H1 (cell line): ENCODE data around the gene CCDC154. TPM values are rescaled to one million over a fixed set of nuclear protein-coding genes. Genes with fewer than 3 reads are reported as not detected.

Experiments used
- CTCF ChIA-PET: fragments of 300-600 bp; sonication (Branson Sonifier 250); formaldehyde crosslinking; loops from one replicate; lab custom pipeline; 2021; ENCODE audit not compliant: partially characterized antibody; lab: Charles Lee
- POLR2A ChIA-PET: fragments of 300-600 bp; sonication (Branson Sonifier 250); formaldehyde crosslinking; loops from one replicate; lab custom pipeline; 2021; ENCODE audit warnings: inconsistent platforms; ENCODE audit not compliant: partially characterized antibody; lab: Charles Lee
- DNase-seq, 2 experiments: peaks; one replicate each; pipeline versions ENCODE4 v3.0.0 to v3.0.0-alpha.2; 2010 to 2022; ENCODE audit warnings: low spot score in 2 of 2, low read depth in 1 of 2, mixed read lengths in 1 of 2
- FAIRE-seq: peaks from 2 replicates; lab custom pipeline; 2011; peaks lifted over from hg19 to GRCh38; lab: Jason Lieb, UNC
- H2AFZ ChIP-seq: 2 replicates; pipeline ENCODE4 v1.8.1; 2012; ENCODE audit warnings: low read length, inconsistent platforms
- H2AK5ac ChIP-seq: 2 replicates; pipeline ENCODE4 v1.6.1; 2013; ENCODE audit warnings: low read depth, low read length
- H2BK120ac ChIP-seq: replicated peaks from 2 replicates; pipeline ENCODE3; 2013; ENCODE audit warnings: low read depth, low read length, inconsistent platforms
- H2BK12ac ChIP-seq: 2 replicates; pipeline ENCODE4 v1.6.1; 2013; ENCODE audit warnings: low read depth, low read length
- H2BK15ac ChIP-seq: 2 replicates; pipeline ENCODE4 v1.6.1; 2013; ENCODE audit warnings: low read length
- H2BK20ac ChIP-seq: 2 replicates; pipeline ENCODE4 v1.6.1; 2013; ENCODE audit warnings: low read length
- H2BK5ac ChIP-seq: 2 replicates; pipeline ENCODE4 v1.6.1; 2013; ENCODE audit warnings: low read depth, low read length
- H3K14ac ChIP-seq: 2 replicates; pipeline ENCODE4 v1.6.1; 2013; ENCODE audit warnings: inconsistent platforms; ENCODE audit not compliant: insufficient read length
- H3K18ac ChIP-seq: 2 replicates; pipeline ENCODE4 v1.6.1; 2013; ENCODE audit warnings: low read length; ENCODE audit errors: extremely low read depth
- H3K23ac ChIP-seq: 2 replicates; pipeline ENCODE4 v1.6.1; 2013; ENCODE audit warnings: inconsistent platforms; ENCODE audit not compliant: insufficient read length
- H3K23me2 ChIP-seq: 2 replicates; pipeline ENCODE4 v1.6.1; 2013; ENCODE audit warnings: low read depth, low read length
- H3K27ac ChIP-seq: 2 replicates; pipeline ENCODE4 v1.6.1; 2011; ENCODE audit warnings: low read depth, low read length, inconsistent platforms
- H3K27me3 ChIP-seq, 4 experiments: replicated peaks in 1 of 4; 1 replicate in 1 of 4; 2 replicates in 3 of 4; pipeline versions ENCODE4 v1.6.1 to v1.8.1; 2011 to 2013; ENCODE audit warnings: low read length in 3 of 4, mild to moderate bottlenecking in 3 of 4, inconsistent platforms in 2 of 4, mixed read lengths in 2 of 4, moderate library complexity in 1 of 4; ENCODE audit not compliant: control insufficient read depth in 3 of 4, insufficient read depth in 3 of 4; ENCODE audit errors: extremely low read depth in 1 of 4
- H3K36me3 ChIP-seq, 4 experiments: 2 replicates each; pipeline versions ENCODE4 v1.6.1 to v1.8.1; 2011 to 2013; ENCODE audit warnings: mild to moderate bottlenecking in 4 of 4, low read length in 3 of 4, moderate library complexity in 2 of 4, control low read depth in 1 of 4, inconsistent platforms in 1 of 4; ENCODE audit not compliant: insufficient read depth in 4 of 4, control insufficient read depth in 2 of 4
- H3K4ac ChIP-seq: replicated peaks from 2 replicates; pipeline ENCODE3; 2013; ENCODE audit warnings: low read length, low read depth, mixed read lengths, inconsistent platforms; ENCODE audit not compliant: insufficient read length
- H3K4me1 ChIP-seq, 4 experiments: replicated peaks in 1 of 4; 1 replicate in 1 of 4; 2 replicates in 3 of 4; pipeline versions ENCODE4 v1.6.1 to v1.8.1; 2011 to 2013; ENCODE audit warnings: low read length in 3 of 4, inconsistent platforms in 2 of 4, mixed read lengths in 1 of 4; ENCODE audit not compliant: insufficient read depth in 4 of 4, control insufficient read depth in 3 of 4
- H3K4me2 ChIP-seq, 2 experiments: 2 replicates each; pipeline versions ENCODE4 v1.6.1 to v1.8.1; 2011 to 2013; ENCODE audit warnings: low read depth in 2 of 2, low read length in 2 of 2, control low read depth in 1 of 2, inconsistent platforms in 1 of 2, mild to moderate bottlenecking in 1 of 2; ENCODE audit not compliant: insufficient read depth in 1 of 2
- H3K4me3 ChIP-seq, 4 experiments: fragments of 200-600, 300-600 bp in 1 of 4; sonication (generic), shearing (Covaris generic), sonication (Bioruptor Twin) in 1 of 4; 2 replicates each; pipeline versions ENCODE4 v1.5.1 to v1.8.1; 2011 to 2016; ENCODE audit warnings: low read length in 4 of 4, low read depth in 3 of 4, control low read depth in 2 of 4, inconsistent platforms in 2 of 4, mild to moderate bottlenecking in 2 of 4, mixed read lengths in 1 of 4, moderate library complexity in 1 of 4; ENCODE audit not compliant: insufficient read depth in 2 of 4; ENCODE audit errors: extremely low read depth in 1 of 4
- H3K56ac ChIP-seq: replicated peaks from 2 replicates; pipeline ENCODE3; 2013; ENCODE audit warnings: low read depth, mild to moderate bottlenecking, mixed read lengths, low read length, inconsistent platforms; ENCODE audit not compliant: insufficient read length
- H3K79me1 ChIP-seq: 2 replicates; pipeline ENCODE4 v1.6.1; 2013; ENCODE audit warnings: low read depth, low read length, control low read depth
- H3K79me2 ChIP-seq, 2 experiments: 2 replicates each; pipeline versions ENCODE4 v1.6.1 to v1.8.1; 2012 to 2013; ENCODE audit warnings: low read length in 2 of 2, mild to moderate bottlenecking in 2 of 2, inconsistent platforms in 1 of 2; ENCODE audit not compliant: insufficient read depth in 2 of 2, control insufficient read depth in 1 of 2
- H3K9ac ChIP-seq, 4 experiments: replicated peaks in 1 of 4; 1 replicate in 1 of 4; 2 replicates in 3 of 4; pipeline versions ENCODE4 v1.6.1 to v1.8.1; 2011 to 2013; ENCODE audit warnings: low read depth in 3 of 4, low read length in 3 of 4, control low read depth in 2 of 4, mild to moderate bottlenecking in 2 of 4, moderate library complexity in 2 of 4, inconsistent platforms in 1 of 4; ENCODE audit errors: extremely low read depth in 1 of 4
- H3K9me3 ChIP-seq, 2 experiments: 2 replicates each; pipeline versions ENCODE4 v1.6.1 to v1.8.1; 2012 to 2013; ENCODE audit warnings: mild to moderate bottlenecking in 2 of 2, moderate library complexity in 2 of 2, control low read depth in 1 of 2, inconsistent platforms in 1 of 2, low read depth in 1 of 2, low read length in 1 of 2, mixed read lengths in 1 of 2; ENCODE audit not compliant: insufficient read depth in 2 of 2
- H4K20me1 ChIP-seq, 2 experiments: replicated peaks in 1 of 2; 2 replicates each; pipeline versions ENCODE3 to v1.8.1; 2011 to 2013; ENCODE audit warnings: inconsistent platforms in 2 of 2, low read length in 2 of 2, mild to moderate bottlenecking in 1 of 2; ENCODE audit not compliant: insufficient read depth in 2 of 2, control insufficient read depth in 1 of 2
- H4K5ac ChIP-seq: 2 replicates; pipeline ENCODE4 v1.6.1; 2013; ENCODE audit warnings: low read length, low read depth, mixed read lengths, inconsistent platforms; ENCODE audit not compliant: insufficient read length
- H4K8ac ChIP-seq: 2 replicates; pipeline ENCODE4 v1.8.0; 2013; ENCODE audit warnings: mild to moderate bottlenecking, moderate library complexity, low read length, inconsistent platforms; ENCODE audit not compliant: insufficient read depth; ENCODE audit errors: extremely low read depth
- H4K91ac ChIP-seq: replicated peaks from 2 replicates; pipeline ENCODE3; 2013; ENCODE audit warnings: low read length, mixed read lengths, inconsistent platforms; ENCODE audit not compliant: insufficient read length
- JUND ChIP-seq: IDR thresholded peaks from 2 replicates; pipeline ENCODE4 v1.6.1; 2011; ENCODE audit warnings: mild to moderate bottlenecking, improper control_type of control experiment, low read length
- POLR2AphosphoS5 ChIP-seq: IDR thresholded peaks from 2 replicates; pipeline ENCODE4 v1.6.1; 2011; ENCODE audit warnings: low read depth, low read length
- SIRT6 ChIP-seq: IDR thresholded peaks from one replicate; pipeline ENCODE4 v1.7.1; 2012; ENCODE audit warnings: low read length, inconsistent platforms
- WGBS, 2 experiments: shearing (Covaris generic) in 1 of 2; methylation state at CpG; one replicate each; pipeline versions ENCODE4 v1.1.6 to v1.1.7; 2013 to 2015; ENCODE audit warnings: low lambda C conversion rate in 2 of 2, mixed read lengths in 2 of 2, inconsistent platforms in 1 of 2, low coverage in 1 of 2, missing lambda C conversion rate in 1 of 2; ENCODE audit not compliant: insufficient replicate concordance in 2 of 2, insufficient coverage in 1 of 2, insufficient read length in 1 of 2; ENCODE audit errors: extremely low coverage in 1 of 2, missing lambda C conversion rate in 1 of 2; 5-methylcytosine and 5-hydroxymethylcytosine counted together
- polyA plus RNA-seq, 7 experiments: library from polyadenylated mRNA; depleted of rRNA in 3 of 7; stranded (reverse) in 5 of 7; unstranded in 2 of 7; fragments of >200 nt in 5 of 7; fragments of 200-250 nt in 2 of 7; gene quantifications; 1 replicate in 5 of 7; 2 replicates in 1 of 7; 4 replicates in 1 of 7; pipeline versions ENCODE4 v1.2.1 to v1.2.3, GENCODE V29; 2011 to 2013; ENCODE audit warnings: missing spikeins in 2 of 7, mixed read lengths in 2 of 7
- total RNA-seq: library from RNA; stranded (reverse); fragmentation: NEBNext Ultra II Directional; extraction: Animal tissue kit (Norgen Biotek cat#: 25700); gene quantifications from 2 replicates; pipeline ENCODE4 v1.2.1, GENCODE V29; 2021
- TF ChIP-seq, protein P1 (sequence below), 3 experiments: IDR thresholded peaks; 1 replicate in 2 of 3; 2 replicates in 1 of 3; pipeline versions ENCODE4 v1.5.1 to v1.6.1; 2011; ENCODE audit warnings: low read length in 3 of 3, mild to moderate bottlenecking in 3 of 3, inconsistent platforms in 2 of 3, low read depth in 1 of 3, moderate library complexity in 1 of 3; ENCODE audit not compliant: insufficient read depth in 1 of 3; ENCODE audit errors: control extremely low read depth in 1 of 3

The CCDC154 gene
- total and polyA plus RNA-seq, 2 of the 8 experiments (the other 6 are each of a cell fraction or from before 2014, with no cell fraction given), result 0.15 to 0.88 TPM

DNA sequence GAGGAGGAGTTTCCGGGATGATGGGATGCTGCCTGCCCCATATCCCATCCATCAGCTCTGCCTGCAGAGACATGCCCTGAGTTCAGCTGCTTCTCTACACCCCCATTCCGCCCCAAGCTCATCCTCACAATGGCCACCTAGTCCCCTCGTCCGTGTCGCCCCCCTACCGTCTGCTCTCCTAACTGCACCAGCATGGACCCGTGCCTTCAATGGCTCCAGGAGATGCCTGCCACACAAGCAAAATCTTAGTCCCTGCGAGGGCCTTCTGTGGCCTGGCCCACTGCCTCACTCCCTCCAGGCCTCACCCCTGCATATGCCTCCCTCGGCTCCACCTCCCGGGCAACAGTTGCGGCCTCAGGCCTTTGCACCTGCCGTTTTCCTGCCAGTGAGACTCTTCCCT lies 47.0 kb upstream of the CCDC154 start:
- no peak overlapping the region for H2BK120ac ChIP-seq
- peaks cover 0 to 12% of the 10 kb centered on the region in 2 experiments; a peak in 1 of 4 replicates for H3K79me2 ChIP-seq
- H2BK20ac ChIP-seq, result no peak overlapping the region
- H3K4ac ChIP-seq, result no peak overlapping the region
- peaks cover 5 to 19% (median 10%) of the 10 kb centered on the region in 4 experiments; a peak in 7 of 8 replicates for H3K36me3 ChIP-seq
- no peak overlapping the region for H2BK15ac ChIP-seq
- ChIA-PET POLR2A (interaction anchor here (0.8 to 16.8 kb wide), 6 partner anchors 9 to 286 kb away, joined by 3 to 175 read pairs (median 3); no protein-coding TSS in a partner anchor), CTCF (interaction anchor here (0.6 to 1.4 kb wide), 6 partner anchors 9 to 234 kb away, joined by 3 to 5 read pairs (median 3); no protein-coding TSS in a partner anchor)
- H2BK12ac ChIP-seq, result no peak overlapping the region
- H3K9me3 ChIP-seq, result no peaks in the 10 kb centered on the region
- H3K27me3 ChIP-seq, result no peaks in the 10 kb centered on the region
- peaks cover 3% of the 10 kb centered on the region for H3K79me1 ChIP-seq
- H4K8ac ChIP-seq, result no peak overlapping the region
- no peak overlapping the region for H3K23ac ChIP-seq
- no peak overlapping the region for H3K27ac ChIP-seq
- H3K14ac ChIP-seq, result no peak overlapping the region
- no peak overlapping the region for H2BK5ac ChIP-seq
- H2AK5ac ChIP-seq, result no peak overlapping the region
- no peak overlapping the region for H3K4me3 ChIP-seq
- DNase-seq, result no peak
- H4K5ac ChIP-seq, result no peak overlapping the region
- peaks cover 0 to 3% of the 10 kb centered on the region in 2 experiments for H4K20me1 ChIP-seq
- no peak for TF ChIP-seq POLR2AphosphoS5
- no peak for TF ChIP-seq SIRT6
- no peak for TF ChIP-seq JUND
- TF ChIP-seq, protein P1, sequence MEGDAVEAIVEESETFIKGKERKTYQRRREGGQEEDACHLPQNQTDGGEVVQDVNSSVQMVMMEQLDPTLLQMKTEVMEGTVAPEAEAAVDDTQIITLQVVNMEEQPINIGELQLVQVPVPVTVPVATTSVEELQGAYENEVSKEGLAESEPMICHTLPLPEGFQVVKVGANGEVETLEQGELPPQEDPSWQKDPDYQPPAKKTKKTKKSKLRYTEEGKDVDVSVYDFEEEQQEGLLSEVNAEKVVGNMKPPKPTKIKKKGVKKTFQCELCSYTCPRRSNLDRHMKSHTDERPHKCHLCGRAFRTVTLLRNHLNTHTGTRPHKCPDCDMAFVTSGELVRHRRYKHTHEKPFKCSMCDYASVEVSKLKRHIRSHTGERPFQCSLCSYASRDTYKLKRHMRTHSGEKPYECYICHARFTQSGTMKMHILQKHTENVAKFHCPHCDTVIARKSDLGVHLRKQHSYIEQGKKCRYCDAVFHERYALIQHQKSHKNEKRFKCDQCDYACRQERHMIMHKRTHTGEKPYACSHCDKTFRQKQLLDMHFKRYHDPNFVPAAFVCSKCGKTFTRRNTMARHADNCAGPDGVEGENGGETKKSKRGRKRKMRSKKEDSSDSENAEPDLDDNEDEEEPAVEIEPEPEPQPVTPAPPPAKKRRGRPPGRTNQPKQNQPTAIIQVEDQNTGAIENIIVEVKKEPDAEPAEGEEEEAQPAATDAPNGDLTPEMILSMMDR (IDR thresholded peaks at IDR 0.05; ENCODE audit: control extremely low read depth in 1 of 3, insufficient read depth in 1 of 3, low read depth in 1 of 3, low read length in 3 of 3), result peak in 1 of 3 experiments; percentile 12; a peak in 1 of 4 replicates
- H3K23me2 ChIP-seq, result peaks cover 9% of the 10 kb centered on the region
- H3K4me2 ChIP-seq, result no peak overlapping the region
- no peak for FAIRE-seq
- H3K9ac ChIP-seq, result no peak overlapping the region
- peaks cover 0 to 8% (median 5%) of the 10 kb centered on the region in 4 experiments; a peak in 4 of 7 replicates for H3K4me1 ChIP-seq
- no peak overlapping the region; the same call in 1 of the 2 replicates for H2AFZ ChIP-seq
- 90% methylated on average over 12 of the region's 12 CpGs; no CpG with 5 or more reads in 1 of the 2 experiments for WGBS, 2 experiments
- no peak overlapping the region for H3K56ac ChIP-seq
- H3K18ac ChIP-seq, result no peak overlapping the region
- no peak overlapping the region for H4K91ac ChIP-seq
